ENCODE results near the gene SUFU.
"Not testable (repeated sequence)": the region's sequence is repeated elsewhere in the genome, so short reads cannot be mapped to it uniquely, and the experiment has no call there.

The SUFU gene

GRCh38 chr10:102503264-102504178 is at the start of gene SUFU:
Gene SUFU (plus strand): TSS chr10:102503972. CDS start chr10:102504153, 181 bp downstream.
- peak; percentile 99 for DNase-seq

GRCh38 chr10:102454662-102455487 is 48.9 kb upstream of the SUFU start:
- DNase-seq: not testable (repeated sequence)

DNA sequence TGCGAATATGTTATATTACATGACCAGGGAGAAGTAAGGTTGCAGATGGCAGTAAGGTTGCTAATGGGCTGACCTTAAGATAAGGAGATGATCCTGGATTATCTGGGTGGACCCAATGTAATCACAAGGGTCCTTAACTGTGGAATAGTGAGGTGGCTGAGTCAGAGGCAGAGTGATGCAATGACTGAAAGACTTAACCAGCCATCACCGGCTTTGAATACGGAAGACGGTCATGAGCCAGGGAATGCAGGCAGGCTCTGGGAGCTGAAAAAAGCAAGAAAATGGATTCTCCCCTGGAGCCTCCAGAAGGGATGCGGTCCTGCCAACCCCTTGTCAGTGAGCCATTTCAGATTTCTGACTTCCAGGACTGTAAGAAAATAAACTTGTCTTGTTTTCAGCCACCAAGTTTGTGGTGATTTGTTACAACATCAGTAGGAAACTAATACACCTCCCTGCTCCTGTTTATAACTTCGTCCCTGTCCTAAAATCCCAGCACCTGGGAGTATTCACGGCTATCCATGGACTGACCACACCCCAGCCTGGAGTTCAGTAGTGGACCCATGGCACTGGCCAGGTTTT is 47.8 kb upstream of the SUFU start:
- DNase-seq: no peak

GRCh38 chr10:102457591-102458150 is 46.1 kb upstream of the SUFU start:
- DNase-seq: no peak

- no peak for DNase-seq
These were observed 45.1 kb upstream of the SUFU start for GRCh38 chr10:102458656-102459055.

- DNase-seq: no peak
These were observed 43.0 kb upstream of the SUFU start for GRCh38 chr10:102460836-102461186.

DNA sequence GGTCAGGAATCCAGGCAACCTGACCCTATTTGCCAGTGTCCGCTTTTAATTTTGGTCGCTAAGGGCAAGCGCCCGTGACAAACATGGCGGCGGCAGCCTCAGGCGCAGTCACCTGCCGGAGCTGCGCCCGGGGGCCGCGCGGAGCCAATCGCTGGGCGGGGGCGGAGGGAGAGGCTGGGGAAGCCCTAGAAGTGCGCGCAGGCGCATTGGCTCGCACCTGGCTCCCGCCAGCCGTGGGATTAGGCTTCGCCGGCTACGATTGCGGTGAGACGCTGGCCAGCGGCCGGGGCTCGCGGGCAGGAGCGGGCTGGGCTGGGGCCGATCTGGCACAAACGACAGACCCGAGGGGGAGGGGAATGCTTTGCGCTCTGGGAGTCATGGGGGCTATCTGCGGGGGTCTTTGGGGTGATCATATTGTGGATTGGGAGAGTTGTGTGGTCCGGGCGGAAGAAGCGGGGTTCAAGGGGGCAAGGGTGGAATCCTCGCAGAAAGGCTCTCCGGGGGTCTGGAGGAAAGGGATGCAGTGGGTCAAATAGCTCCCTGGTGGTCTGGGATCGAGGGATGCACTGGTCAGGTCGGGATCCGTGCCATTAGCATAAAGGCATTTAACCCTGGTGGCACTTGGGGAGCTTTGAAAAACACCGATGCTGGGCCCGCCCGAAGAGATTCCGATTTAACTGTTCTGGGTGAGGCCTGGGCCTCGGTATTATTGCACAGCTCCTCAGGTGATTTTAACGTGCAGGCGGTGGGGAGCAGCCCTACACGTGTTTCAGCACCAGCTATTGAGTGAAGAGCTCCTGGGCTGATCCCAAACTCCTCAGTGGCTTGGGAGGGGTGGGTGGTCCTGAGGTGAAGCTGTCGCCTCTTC is 42.4 kb upstream of the SUFU start:
- peak; percentile 94 for DNase-seq

DNA sequence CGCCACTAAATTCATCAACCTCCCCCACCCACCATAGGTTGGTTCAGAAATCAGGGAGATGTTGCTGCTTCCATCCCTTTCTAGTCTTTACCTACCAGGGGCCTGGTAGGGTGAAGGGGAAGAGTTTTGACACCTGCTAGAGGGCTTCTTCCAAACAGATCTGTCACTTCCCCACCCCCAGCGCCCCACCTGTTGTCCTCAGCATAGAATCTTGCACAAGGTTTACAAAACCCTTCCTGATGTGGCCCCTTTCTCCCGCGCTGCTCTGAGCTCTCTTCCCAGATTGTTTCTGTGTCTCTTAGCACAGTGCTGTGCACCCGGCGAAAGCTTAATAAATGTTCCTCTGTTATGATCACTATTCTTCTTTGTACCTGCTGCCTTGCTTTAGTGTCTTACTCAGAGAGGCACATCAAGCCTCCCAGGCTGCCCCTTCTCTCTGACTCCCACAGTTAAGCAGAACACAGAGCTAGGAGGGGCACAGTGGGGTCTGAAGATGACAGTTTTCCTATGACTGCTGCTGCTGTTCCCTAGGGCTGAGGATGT is 41.2 kb upstream of the SUFU start:
- DNase-seq: no peak

GRCh38 chr10:102463983-102464382 is 39.8 kb upstream of the SUFU start:
- DNase-seq: no peak

DNA sequence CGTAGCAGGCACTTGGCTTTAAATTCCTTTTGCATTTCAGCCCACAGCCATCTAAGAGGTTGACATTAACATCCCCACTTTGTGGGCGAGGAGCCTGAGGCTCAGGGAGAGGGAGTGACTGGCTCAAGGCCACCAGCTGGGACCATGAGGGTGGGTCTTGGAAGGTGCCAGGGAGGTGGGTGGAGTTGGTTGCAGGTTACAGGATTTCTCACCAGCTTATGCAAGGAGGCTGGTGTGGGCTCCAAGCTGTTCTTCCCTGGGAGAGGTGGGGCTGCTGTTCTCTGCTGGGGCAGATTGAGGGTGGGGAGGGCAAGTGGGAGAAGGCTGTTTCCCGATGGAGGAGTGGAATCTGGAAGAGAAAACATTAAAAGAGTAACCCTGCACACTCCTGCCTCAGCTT is 38.3 kb upstream of the SUFU start:
- no peak for DNase-seq

- DNase-seq: no peak
These were observed 36.5 kb upstream of the SUFU start for GRCh38 chr10:102467318-102467717.

DNA sequence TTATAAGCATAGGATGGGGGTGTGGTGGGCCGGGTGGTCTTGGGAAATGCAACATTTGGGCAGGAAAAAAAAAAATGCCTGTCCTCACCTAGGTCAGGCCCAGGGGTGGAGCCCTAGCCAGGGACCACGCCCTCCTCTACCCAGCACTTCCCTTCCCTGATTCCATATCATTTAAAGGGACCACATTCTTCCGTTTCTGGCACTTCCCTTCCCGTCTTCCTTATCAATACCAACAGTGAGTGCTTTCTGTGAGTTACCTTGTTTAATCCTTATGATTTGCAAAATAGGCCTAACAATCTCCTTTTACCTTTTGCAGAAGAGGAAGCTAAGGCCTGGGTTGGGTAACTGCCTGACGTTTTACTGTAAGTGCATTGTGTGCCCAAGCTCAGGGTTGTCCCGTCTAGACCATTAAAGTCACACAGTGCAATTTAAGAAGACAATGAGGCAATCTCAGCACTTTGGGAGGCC is 35.8 kb upstream of the SUFU start:
- DNase-seq: no peak

DNA sequence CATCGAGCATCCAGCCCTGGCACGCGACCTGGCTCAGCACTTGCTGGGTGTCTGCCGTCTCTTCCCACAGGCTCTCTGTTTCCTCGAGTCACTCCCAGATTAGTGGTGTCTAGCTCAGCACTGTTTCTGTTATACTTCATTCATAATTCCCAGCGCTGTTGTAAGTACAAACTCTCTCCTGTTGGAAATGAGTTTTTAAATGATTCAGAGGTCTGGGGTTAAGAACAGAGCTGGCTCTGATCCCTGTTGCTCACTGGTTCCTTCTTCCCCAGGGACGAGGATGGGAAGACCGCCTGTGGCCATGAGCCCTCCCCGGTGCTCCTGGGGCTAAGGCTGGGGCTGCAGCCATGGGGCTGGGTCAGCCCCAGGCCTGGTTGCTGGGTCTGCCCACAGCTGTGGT is 35.1 kb upstream of the SUFU start:
- DNase-seq: no peak

GRCh38 chr10:102470579-102471546 is 32.9 kb upstream of the SUFU start:
- no peak for DNase-seq

DNA sequence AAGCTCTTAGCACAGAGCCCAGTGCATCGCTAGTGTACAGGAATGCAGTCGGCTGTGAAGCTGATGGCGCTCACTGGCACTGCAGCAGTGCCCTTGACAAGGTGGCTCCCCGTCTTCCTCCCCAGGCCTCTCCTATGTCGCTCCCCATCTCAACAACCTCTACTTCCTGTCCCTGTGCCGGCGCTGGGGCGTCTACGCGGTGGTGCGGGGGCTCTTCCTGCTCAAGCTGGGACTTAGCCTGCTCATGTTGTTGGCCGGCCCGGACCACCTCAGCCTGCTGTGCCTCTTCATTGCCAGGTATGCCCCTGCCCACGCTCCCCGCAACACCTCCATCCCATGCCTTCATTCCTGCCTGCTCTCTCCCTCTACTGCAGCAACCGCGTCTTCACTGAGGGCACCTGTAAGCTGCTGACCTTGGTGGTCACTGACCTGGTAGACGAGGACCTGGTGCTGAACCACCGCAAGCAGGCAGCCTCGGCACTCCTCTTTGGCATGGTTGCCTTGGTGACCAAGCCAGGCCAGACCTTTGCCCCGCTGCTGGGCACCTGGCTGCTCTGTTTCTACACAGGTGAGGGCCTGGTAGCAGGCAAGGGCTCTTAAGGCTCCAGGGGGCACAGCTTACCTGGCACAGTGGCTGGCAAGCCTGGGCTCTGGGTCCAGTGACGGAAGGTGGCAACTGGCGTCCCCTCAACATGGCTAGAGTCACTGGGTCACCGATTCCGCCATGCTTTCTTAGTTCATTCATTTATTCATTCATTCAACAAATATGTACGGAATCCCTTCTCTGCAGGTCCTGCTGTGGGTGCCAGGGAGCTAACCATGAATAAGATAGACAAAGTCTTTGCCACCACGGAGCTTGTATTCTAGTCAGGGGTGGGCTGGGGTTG is 30.1 kb upstream of the SUFU start:
- DNase-seq: peak; percentile 26

- no peak for DNase-seq
These were observed 28.2 kb upstream of the SUFU start for GRCh38 chr10:102475451-102476040.

- DNase-seq: no peak
These were observed 27.2 kb upstream of the SUFU start for GRCh38 chr10:102476466-102477141.

DNA sequence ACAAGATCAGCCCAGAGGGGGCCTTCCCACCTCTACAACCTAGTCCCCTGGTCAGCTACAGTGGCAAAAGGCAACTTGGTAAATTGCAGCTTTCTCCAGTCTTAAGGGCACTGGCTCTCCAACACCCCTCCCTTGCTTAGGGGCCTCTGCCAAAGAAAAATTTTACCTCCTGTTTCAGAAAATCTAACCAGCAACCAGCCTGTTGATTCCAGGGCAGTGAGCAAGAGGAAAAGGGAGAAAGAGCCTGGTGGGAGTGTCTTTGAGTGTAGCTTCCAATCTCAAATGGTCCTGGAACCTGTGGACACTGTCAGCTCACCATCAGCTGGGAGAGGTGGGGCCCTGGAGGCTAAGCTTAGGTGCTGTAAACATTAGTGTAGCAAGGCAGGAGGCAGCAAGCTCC is 24.1 kb upstream of the SUFU start:
- DNase-seq: no peak

DNA sequence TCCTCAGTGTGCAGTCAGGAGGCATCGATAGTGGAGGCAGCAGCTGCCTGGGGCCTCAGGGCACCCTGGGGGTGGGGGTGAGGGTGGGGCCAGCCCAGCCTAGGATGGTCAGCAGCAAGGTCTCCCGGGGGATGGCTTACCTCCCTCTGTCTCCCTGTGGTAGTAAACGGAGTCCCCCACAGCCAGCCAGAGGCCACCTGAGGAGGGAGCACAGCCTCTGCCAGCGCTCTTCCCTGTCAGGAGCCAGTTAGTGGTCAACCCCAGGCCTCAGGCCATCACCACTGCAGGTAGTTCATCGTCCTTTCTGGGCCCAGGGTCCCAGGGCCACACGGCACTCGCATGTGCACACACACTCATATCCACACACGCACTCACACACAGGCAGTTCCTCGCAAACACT is 23.4 kb upstream of the SUFU start:
- no peak for DNase-seq
